HuH-7.5 (cell line): ENCODE results near the gene CEMIP2.

Experiments
- DNase-seq: peaks from one replicate; pipeline ENCODE4 v3.0.0; 2011; ENCODE audit warnings: low spot score

Gene CEMIP2

GRCh38 chr9:71643330-71643729 is 125.0 kb downstream of the CEMIP2 start:
- DNase-seq: no peak

GRCh38 chr9:71642056-71642455 is 126.3 kb downstream of the CEMIP2 start:
- DNase-seq: no peak

GRCh38 chr9:71638627-71639026 is 129.7 kb downstream of the CEMIP2 start:
- no peak for DNase-seq

DNA sequence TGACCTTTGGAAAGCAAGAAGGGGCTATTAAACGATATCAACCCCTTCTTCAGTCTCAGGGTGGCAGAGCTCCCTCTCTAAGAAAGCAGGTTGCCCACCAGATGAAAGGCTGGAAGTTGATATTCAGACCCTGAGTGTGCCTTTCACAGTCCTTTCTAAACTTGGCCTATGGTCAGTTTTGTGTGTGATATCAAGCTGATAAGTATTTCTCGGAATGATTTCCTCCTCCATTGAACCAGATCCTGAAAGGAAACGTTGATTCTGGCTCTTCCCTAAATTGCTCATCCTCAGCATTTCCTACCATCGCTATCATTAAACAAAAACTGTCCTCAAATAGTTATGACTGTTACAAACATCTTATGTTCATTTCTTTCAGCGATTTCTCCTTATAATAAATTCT is 130.4 kb downstream of the CEMIP2 start:
- DNase-seq: no peak

GRCh38 chr9:71637375-71637774 is 130.9 kb downstream of the CEMIP2 start:
- no peak for DNase-seq

- DNase-seq: no peak
Measured at GRCh38 chr9:71636143-71636839, 132.0 kb downstream of the CEMIP2 start.

GRCh38 chr9:71634752-71635151 is 133.6 kb downstream of the CEMIP2 start:
- no peak for DNase-seq
